Duodenal mucosa (tissue), 2 donors: ENCODE measurements around the gene FLNB.

Experiments
- H3K27ac ChIP-seq: one replicate; pipeline ENCODE4 v1.7.0; 2013; ENCODE audit warnings: low read depth, low read length
- H3K27me3 ChIP-seq, 2 donors: one replicate each; pipeline ENCODE4 v1.7.0; 2013; ENCODE audit warnings: low read length in 2 of 2, control low read depth in 1 of 2; ENCODE audit not compliant: insufficient read depth in 2 of 2, control insufficient read depth in 1 of 2
- H3K36me3 ChIP-seq, 2 donors: one replicate each; pipeline ENCODE4 v1.7.0; 2013; ENCODE audit warnings: low read length in 2 of 2, control low read depth in 1 of 2; ENCODE audit not compliant: insufficient read depth in 2 of 2, control insufficient read depth in 1 of 2
- H3K4me1 ChIP-seq, 2 donors: one replicate each; pipeline ENCODE4 v1.7.0; 2013; ENCODE audit warnings: low read length in 2 of 2, control low read depth in 1 of 2; ENCODE audit not compliant: insufficient read depth in 2 of 2, control insufficient read depth in 1 of 2
- H3K4me3 ChIP-seq, 2 donors: one replicate each; pipeline ENCODE4 v1.7.0; 2013; ENCODE audit warnings: low read length in 2 of 2, low read depth in 1 of 2
- H3K9ac ChIP-seq, 2 donors: one replicate each; pipeline ENCODE4 v1.7.0; 2013; ENCODE audit warnings: low read length in 2 of 2, low read depth in 1 of 2
- H3K9me3 ChIP-seq, 2 donors: one replicate each; pipeline ENCODE4 v1.7.0; 2013; ENCODE audit warnings: low read length in 2 of 2, control low read depth in 1 of 2; ENCODE audit not compliant: control insufficient read depth in 1 of 2

The FLNB gene

GRCh38 chr3:57963811-57964346 lies 44.3 kb upstream of the FLNB start:
- Histone ChIP-seq H3K27me3 (no peaks in the 10 kb centered on the region), H3K4me1 (peaks cover 35 to 48% of the 10 kb centered on the region in 2 donors), H3K9ac (no peak overlapping the region), H3K27ac (no peak overlapping the region), H3K4me3 (no peak overlapping the region), H3K9me3 (no peaks in the 10 kb centered on the region), H3K36me3 (no peaks in the 10 kb centered on the region)

- Histone ChIP-seq H3K27ac (no peak overlapping the region), H3K27me3 (no peaks in the 10 kb centered on the region), H3K4me3 (no peak overlapping the region), H3K9me3 (no peaks in the 10 kb centered on the region), H3K36me3 (no peaks in the 10 kb centered on the region), H3K4me1 (peaks cover 30 to 45% of the 10 kb centered on the region in 2 donors), H3K9ac (no peak overlapping the region)
These were observed 41.4 kb upstream of the FLNB start for GRCh38 chr3:57966829-57967228.

- Histone ChIP-seq H3K27ac (no peak overlapping the region), H3K36me3 (no peaks in the 10 kb centered on the region), H3K4me3 (no peak overlapping the region), H3K4me1 (peaks cover 35 to 48% of the 10 kb centered on the region in 2 donors), H3K9ac (no peak overlapping the region), H3K9me3 (no peaks in the 10 kb centered on the region), H3K27me3 (no peaks in the 10 kb centered on the region)
These were observed 40.6 kb upstream of the FLNB start for GRCh38 chr3:57967590-57967989.

- Histone ChIP-seq H3K9me3 (no peaks in the 10 kb centered on the region), H3K27me3 (no peaks in the 10 kb centered on the region), H3K4me3 (no peak overlapping the region), H3K9ac (no peak overlapping the region), H3K27ac (no peak overlapping the region), H3K4me1 (peaks cover 42 to 57% of the 10 kb centered on the region in 2 donors), H3K36me3 (no peaks in the 10 kb centered on the region)
These were observed 39.7 kb upstream of the FLNB start for GRCh38 chr3:57968501-57968900.

- H3K27me3 ChIP-seq = no peaks in the 10 kb centered on the region
- peak overlapping the region; percentile 15 to 58 for H3K9ac ChIP-seq
- no peaks in the 10 kb centered on the region for H3K9me3 ChIP-seq
- H3K4me3 ChIP-seq = peak overlapping the region in 1 of 2 donors; percentile 30
- H3K27ac ChIP-seq = peak overlapping the region; percentile 78
- peaks cover 39 to 70% of the 10 kb centered on the region in 2 donors for H3K4me1 ChIP-seq
- H3K36me3 ChIP-seq = no peaks in the 10 kb centered on the region
These were observed 36.2 kb upstream of the FLNB start for GRCh38 chr3:57971975-57972374.

GRCh38 chr3:57972531-57973111 lies 35.6 kb upstream of the FLNB start:
- H3K4me1 ChIP-seq = peaks cover 34 to 67% of the 10 kb centered on the region in 2 donors
- peak overlapping the region; percentile 78 for H3K27ac ChIP-seq
- H3K9ac ChIP-seq = peak overlapping the region; percentile 12 to 58

GRCh38 chr3:57973715-57974477 lies 34.3 kb upstream of the FLNB start:
- H3K9ac ChIP-seq = no peak overlapping the region
- H3K9me3 ChIP-seq = no peaks in the 10 kb centered on the region
- no peaks in the 10 kb centered on the region for H3K36me3 ChIP-seq
- peaks cover 47 to 68% of the 10 kb centered on the region in 2 donors for H3K4me1 ChIP-seq
- H3K27me3 ChIP-seq = no peaks in the 10 kb centered on the region
- no peak overlapping the region for H3K4me3 ChIP-seq
- H3K27ac ChIP-seq = no peak overlapping the region

More at GRCh38 chr3:57972531-57973111, 35.6 kb upstream of the FLNB start:
- H3K4me3 ChIP-seq = peak overlapping the region; percentile 30 to 40
- no peaks in the 10 kb centered on the region for H3K27me3 ChIP-seq
- no peaks in the 10 kb centered on the region for H3K9me3 ChIP-seq
- H3K36me3 ChIP-seq = no peaks in the 10 kb centered on the region

GRCh38 chr3:57974796-57975388 lies 33.3 kb upstream of the FLNB start:
- no peaks in the 10 kb centered on the region for H3K27me3 ChIP-seq
- H3K9ac ChIP-seq = no peak overlapping the region
- H3K4me3 ChIP-seq = no peak overlapping the region
- no peaks in the 10 kb centered on the region for H3K9me3 ChIP-seq
- no peaks in the 10 kb centered on the region for H3K36me3 ChIP-seq
- H3K27ac ChIP-seq = no peak overlapping the region
- H3K4me1 ChIP-seq = peaks cover 42 to 67% of the 10 kb centered on the region in 2 donors

- H3K27me3 ChIP-seq = no peaks in the 10 kb centered on the region
- peaks cover 34 to 60% of the 10 kb centered on the region in 2 donors for H3K4me1 ChIP-seq
- H3K27ac ChIP-seq = no peak overlapping the region
- no peak overlapping the region for H3K4me3 ChIP-seq
- no peaks in the 10 kb centered on the region for H3K36me3 ChIP-seq
- no peaks in the 10 kb centered on the region for H3K9me3 ChIP-seq
- H3K9ac ChIP-seq = no peak overlapping the region
These were observed 30.4 kb upstream of the FLNB start for GRCh38 chr3:57977818-57978235.

- H3K36me3 ChIP-seq = no peaks in the 10 kb centered on the region
- H3K27me3 ChIP-seq = no peaks in the 10 kb centered on the region
- no peak overlapping the region for H3K9ac ChIP-seq
- peaks cover 35 to 58% of the 10 kb centered on the region in 2 donors for H3K4me1 ChIP-seq
- no peaks in the 10 kb centered on the region for H3K9me3 ChIP-seq
- H3K4me3 ChIP-seq = no peak overlapping the region
- H3K27ac ChIP-seq = no peak overlapping the region
These were observed 29.9 kb upstream of the FLNB start for GRCh38 chr3:57978316-57978715.
